Thyroid gland (tissue), 4 donors: ENCODE results near the gene SULF2. TPM values are rescaled to one million over a fixed set of nuclear protein-coding genes. Genes with fewer than 3 reads are reported as not detected.

ENCODE experiments used
- DNase-seq, 2 donors: peaks; one replicate each; pipeline ENCODE4 v3.0.0-alpha.2; 2019
- H3K27ac ChIP-seq, 3 donors: fragments of 200-600 bp; sonication (generic); 1 replicate in 2 of 3; 2 replicates in 1 of 3; pipeline ENCODE4 v1.5.1; 2016 to 2019; ENCODE audit warnings: mild to moderate bottlenecking in 1 of 3, moderate library complexity in 1 of 3
- H3K27me3 ChIP-seq: fragments of 200-600 bp; sonication (generic); one replicate; pipeline ENCODE4 v1.5.1; 2019
- H3K36me3 ChIP-seq, 2 donors: fragments of 200-600 bp; sonication (generic); one replicate each; pipeline ENCODE4 v1.5.1; 2016 to 2019
- H3K4me1 ChIP-seq, 2 donors: fragments of 200-600 bp; sonication (generic); one replicate each; pipeline ENCODE4 v1.5.1; 2017 to 2019
- H3K4me3 ChIP-seq, 3 donors: fragments of 200-600 bp; sonication (generic); replicated peaks in 1 of 3; 1 replicate in 2 of 3; 2 replicates in 1 of 3; pipeline ENCODE4 v1.5.1; 2016; ENCODE audit warnings: mild to moderate bottlenecking in 1 of 3
- H3K9me3 ChIP-seq: fragments of 200-600 bp; sonication (generic); one replicate; pipeline ENCODE4 v1.5.1; 2017
- POLR2A ChIP-seq, 2 donors: fragments of 450-650 bp; IDR thresholded peaks; one replicate each; pipeline ENCODE4 v1.6.1; 2017; ENCODE audit warnings: antibody characterized with exemption in 2 of 2, mild to moderate bottlenecking in 2 of 2, moderate library complexity in 1 of 2
- WGBS, 2 donors: methylation state at CpG; one replicate each; pipeline ENCODE4 v1.1.5; 2017; 5-methylcytosine and 5-hydroxymethylcytosine counted together
- intact Hi-C: fragments of 100-400 bp; cut with DNase I; formaldehyde crosslinking; loops from one replicate; pipeline ENCODE4 v1.15.1; 2023
- total RNA-seq, 4 donors: library from RNA; depleted of rRNA; stranded (reverse); fragments of >200 nt; gene quantifications; one replicate each; pipeline ENCODE4 v1.2.3, GENCODE V29; 2016
- TF ChIP-seq, protein P1 (sequence below), 6 experiments: fragments of 200-600 bp in 3 of 6; fragments of 450-650 bp in 3 of 6; sonication (generic) in 3 of 6; IDR thresholded peaks; one replicate each; pipeline ENCODE4 v1.5.1; 2016 to 2019; ENCODE audit warnings: antibody characterized with exemption in 6 of 6, mild to moderate bottlenecking in 2 of 6, inconsistent platforms in 1 of 6, moderate library complexity in 1 of 6

Gene SULF2
- total RNA-seq, 4 donors from 2014 or later: 39.4 to 90.6 (median 55.4) TPM

DNA sequence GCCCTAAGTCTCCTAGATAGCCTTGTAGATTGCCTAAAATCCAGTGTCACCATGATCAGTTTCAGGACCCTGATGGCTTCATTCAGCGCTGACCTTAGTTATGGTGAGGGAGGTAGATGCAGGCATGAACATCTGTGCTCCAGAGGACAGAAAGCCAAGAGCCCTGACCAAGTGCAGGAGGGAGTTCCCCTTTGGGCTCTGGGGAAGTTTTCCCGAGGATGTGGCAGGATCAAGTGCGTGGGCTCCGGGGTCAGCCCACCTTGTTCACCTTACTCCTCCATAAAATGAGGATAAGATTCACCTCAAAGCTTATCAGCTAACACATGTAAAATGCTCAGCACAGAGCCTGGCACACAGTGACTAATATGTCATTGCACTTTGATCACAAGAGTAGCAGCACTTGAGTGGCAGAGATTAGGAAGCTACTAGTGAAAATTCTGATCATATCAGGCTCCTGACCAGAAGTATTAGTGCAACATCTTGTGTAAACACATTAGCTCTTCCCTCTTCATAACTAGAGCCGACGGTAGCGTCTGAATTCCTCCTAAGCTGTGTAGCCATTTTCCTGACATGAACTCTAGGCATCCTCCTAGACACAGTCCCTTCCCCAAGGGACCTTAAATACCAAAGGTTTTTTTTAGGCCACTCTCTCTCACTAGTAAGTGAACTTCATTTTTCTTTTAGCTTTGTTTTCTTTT is 125.2 kb downstream of the SULF2 start:
- Histone ChIP-seq H3K4me1 (peaks cover 0 to 8% of the 10 kb centered on the region in 2 donors), H3K36me3 (peaks cover 6 to 12% of the 10 kb centered on the region in 2 donors), H3K4me3 (no peak overlapping the region), H3K27ac (no peak overlapping the region), H3K9me3 (no peaks in the 10 kb centered on the region), H3K27me3 (no peaks in the 10 kb centered on the region)
- no peak for TF ChIP-seq POLR2A (IDR thresholded peaks at IDR 0.05)
- TF ChIP-seq, protein P1, sequence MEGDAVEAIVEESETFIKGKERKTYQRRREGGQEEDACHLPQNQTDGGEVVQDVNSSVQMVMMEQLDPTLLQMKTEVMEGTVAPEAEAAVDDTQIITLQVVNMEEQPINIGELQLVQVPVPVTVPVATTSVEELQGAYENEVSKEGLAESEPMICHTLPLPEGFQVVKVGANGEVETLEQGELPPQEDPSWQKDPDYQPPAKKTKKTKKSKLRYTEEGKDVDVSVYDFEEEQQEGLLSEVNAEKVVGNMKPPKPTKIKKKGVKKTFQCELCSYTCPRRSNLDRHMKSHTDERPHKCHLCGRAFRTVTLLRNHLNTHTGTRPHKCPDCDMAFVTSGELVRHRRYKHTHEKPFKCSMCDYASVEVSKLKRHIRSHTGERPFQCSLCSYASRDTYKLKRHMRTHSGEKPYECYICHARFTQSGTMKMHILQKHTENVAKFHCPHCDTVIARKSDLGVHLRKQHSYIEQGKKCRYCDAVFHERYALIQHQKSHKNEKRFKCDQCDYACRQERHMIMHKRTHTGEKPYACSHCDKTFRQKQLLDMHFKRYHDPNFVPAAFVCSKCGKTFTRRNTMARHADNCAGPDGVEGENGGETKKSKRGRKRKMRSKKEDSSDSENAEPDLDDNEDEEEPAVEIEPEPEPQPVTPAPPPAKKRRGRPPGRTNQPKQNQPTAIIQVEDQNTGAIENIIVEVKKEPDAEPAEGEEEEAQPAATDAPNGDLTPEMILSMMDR (IDR thresholded peaks at IDR 0.05): no peak
- 63 to 66% methylated on average over 7 of the region's 7 CpGs for WGBS, 2 donors
- intact Hi-C loops: no loop called here
- no peak for DNase-seq

DNA sequence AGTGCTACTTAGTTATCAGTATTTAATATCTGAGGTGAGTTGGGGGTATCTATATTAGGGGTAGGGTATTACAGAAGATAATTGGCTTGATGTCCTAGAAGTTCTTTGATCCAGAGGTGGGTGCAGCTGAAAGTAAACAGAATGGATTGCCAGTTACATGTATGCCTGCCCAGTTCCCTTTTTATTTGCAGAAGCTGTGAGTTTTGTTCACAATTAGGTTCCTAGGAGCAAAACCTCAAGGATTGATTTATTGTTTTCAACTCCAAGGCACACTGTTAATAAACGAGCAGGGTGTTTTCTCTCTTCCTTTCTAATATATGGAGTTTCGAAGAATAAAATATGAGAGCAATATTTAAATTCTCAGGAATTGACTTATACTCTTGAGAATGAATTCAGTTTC is 129.0 kb downstream of the SULF2 start:
- Histone ChIP-seq H3K4me3 (no peak overlapping the region), H3K27ac (no peak overlapping the region), H3K4me1 (peaks cover 0 to 4% of the 10 kb centered on the region in 2 donors), H3K27me3 (no peaks in the 10 kb centered on the region), H3K9me3 (no peaks in the 10 kb centered on the region), H3K36me3 (peaks cover 36 to 40% of the 10 kb centered on the region in 2 donors)
- intact Hi-C loops: no loop called here
- no peak for DNase-seq
- TF ChIP-seq, protein P1 (IDR thresholded peaks at IDR 0.05): no peak
- TF ChIP-seq POLR2A (IDR thresholded peaks at IDR 0.05): no peak
- 86 to 92% methylated on average over 2 of the region's 2 CpGs for WGBS, 2 donors

GRCh38 chr20:47655635-47656034 is 129.6 kb downstream of the SULF2 start:
- Histone ChIP-seq H3K9me3 (no peaks in the 10 kb centered on the region), H3K36me3 (peaks cover 42 to 44% of the 10 kb centered on the region in 2 donors), H3K4me3 (no peak overlapping the region), H3K27ac (no peak overlapping the region), H3K4me1 (peaks cover 0 to 4% of the 10 kb centered on the region in 2 donors), H3K27me3 (no peaks in the 10 kb centered on the region)
- no peak for DNase-seq
- intact Hi-C loops: no loop called here
- TF ChIP-seq POLR2A (IDR thresholded peaks at IDR 0.05): no peak
- TF ChIP-seq, protein P1 (IDR thresholded peaks at IDR 0.05): no peak

- 96 to 100% methylated on average over 1 of the region's 1 CpG for WGBS, 2 donors
- Histone ChIP-seq H3K4me1 (no peaks in the 10 kb centered on the region), H3K27ac (no peak overlapping the region), H3K27me3 (no peaks in the 10 kb centered on the region), H3K9me3 (no peaks in the 10 kb centered on the region), H3K36me3 (peaks cover 42 to 43% of the 10 kb centered on the region in 2 donors), H3K4me3 (no peak overlapping the region)
- intact Hi-C loops: no loop called here
- TF ChIP-seq POLR2A (IDR thresholded peaks at IDR 0.05): no peak
- TF ChIP-seq, protein P1 (IDR thresholded peaks at IDR 0.05): no peak
- DNase-seq: no peak
Measured at GRCh38 chr20:47654370-47654769, 130.9 kb downstream of the SULF2 start.

GRCh38 chr20:47653869-47654268 is 131.4 kb downstream of the SULF2 start:
- Histone ChIP-seq H3K27me3 (no peaks in the 10 kb centered on the region), H3K4me3 (no peak overlapping the region), H3K9me3 (no peaks in the 10 kb centered on the region), H3K4me1 (no peaks in the 10 kb centered on the region), H3K27ac (no peak overlapping the region), H3K36me3 (peaks cover 42 to 44% of the 10 kb centered on the region in 2 donors)
- TF ChIP-seq POLR2A (IDR thresholded peaks at IDR 0.05): no peak
- TF ChIP-seq, protein P1 (IDR thresholded peaks at IDR 0.05): no peak
- intact Hi-C loops: no loop called here
- DNase-seq: no peak
- 78 to 81% methylated on average over 2 of the region's 2 CpGs for WGBS, 2 donors
